Measurements from ENCODE around the gene TMEM269. TPM values are rescaled to one million over a fixed set of nuclear protein-coding genes. Genes with fewer than 3 reads are reported as not detected.
A peak's percentile ranks its signal among the peaks of the same experiment; 100 is the strongest.

Gene TMEM269
- total RNA-seq, 2 donors from 2014 or later = 0.20 to 0.66 TPM

DNA sequence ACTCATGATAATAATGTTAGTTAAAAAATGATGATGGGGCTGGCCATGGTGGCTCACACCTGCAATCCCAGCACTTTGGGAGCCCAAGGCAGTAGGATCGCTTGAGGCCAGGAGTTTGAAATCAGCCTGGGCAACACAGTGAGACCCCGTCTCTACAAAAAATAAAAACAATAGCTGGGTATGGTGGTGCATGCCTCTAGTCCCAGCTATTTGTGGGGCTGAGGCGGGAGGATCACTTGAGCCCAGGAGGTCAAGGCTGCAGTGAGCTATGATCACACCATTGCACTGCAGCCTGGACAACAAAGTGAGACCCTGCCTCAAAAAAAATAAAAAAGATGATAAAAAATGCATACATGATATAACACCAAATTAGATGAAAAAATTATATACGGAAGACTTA, 23.2 kb upstream of the TMEM269 start:
- Mint-ChIP-seq H3K4me3 (no peak overlapping the region), H3K27me3 (ENCODE audit: insufficient read depth) (no peaks in the 10 kb centered on the region), H3K9me3 (no peaks in the 10 kb centered on the region), H3K36me3 (ENCODE audit: low read depth) (peaks cover 27% of the 10 kb centered on the region), H3K27ac (no peak overlapping the region), H3K4me1 (peaks cover 2% of the 10 kb centered on the region)
- no peak overlapping the region for H3K9ac ChIP-seq (ENCODE audit: extremely low read depth, low read length, poor library complexity, severe bottlenecking)
- 86 to 95% methylated on average over 3 of the region's 4 CpGs for WGBS, 2 experiments (ENCODE audit: insufficient coverage in 1 of 2, insufficient read length in 1 of 2)
- TF ChIP-seq, protein P1, sequence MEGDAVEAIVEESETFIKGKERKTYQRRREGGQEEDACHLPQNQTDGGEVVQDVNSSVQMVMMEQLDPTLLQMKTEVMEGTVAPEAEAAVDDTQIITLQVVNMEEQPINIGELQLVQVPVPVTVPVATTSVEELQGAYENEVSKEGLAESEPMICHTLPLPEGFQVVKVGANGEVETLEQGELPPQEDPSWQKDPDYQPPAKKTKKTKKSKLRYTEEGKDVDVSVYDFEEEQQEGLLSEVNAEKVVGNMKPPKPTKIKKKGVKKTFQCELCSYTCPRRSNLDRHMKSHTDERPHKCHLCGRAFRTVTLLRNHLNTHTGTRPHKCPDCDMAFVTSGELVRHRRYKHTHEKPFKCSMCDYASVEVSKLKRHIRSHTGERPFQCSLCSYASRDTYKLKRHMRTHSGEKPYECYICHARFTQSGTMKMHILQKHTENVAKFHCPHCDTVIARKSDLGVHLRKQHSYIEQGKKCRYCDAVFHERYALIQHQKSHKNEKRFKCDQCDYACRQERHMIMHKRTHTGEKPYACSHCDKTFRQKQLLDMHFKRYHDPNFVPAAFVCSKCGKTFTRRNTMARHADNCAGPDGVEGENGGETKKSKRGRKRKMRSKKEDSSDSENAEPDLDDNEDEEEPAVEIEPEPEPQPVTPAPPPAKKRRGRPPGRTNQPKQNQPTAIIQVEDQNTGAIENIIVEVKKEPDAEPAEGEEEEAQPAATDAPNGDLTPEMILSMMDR (conservative IDR thresholded peaks at IDR 0.05) = no peak
- no peak for DNase-seq
- H3K27me3 ChIP-seq (ENCODE audit: control insufficient read depth, insufficient read depth, low read length, poor library complexity, severe bottlenecking) = no peaks in the 10 kb centered on the region
- no peaks in the 10 kb centered on the region for H3K9me3 ChIP-seq (ENCODE audit: control insufficient read depth, low read length)
- no peak overlapping the region for H3K27ac ChIP-seq (ENCODE audit: low read depth, low read length)
- peaks cover 46% of the 10 kb centered on the region for H3K36me3 ChIP-seq (ENCODE audit: control insufficient read depth, insufficient read depth, low read length)
- H3K4me3 ChIP-seq (ENCODE audit: low read length) = no peak overlapping the region
- no peaks in the 10 kb centered on the region for H3K4me1 ChIP-seq (ENCODE audit: control insufficient read depth, insufficient read depth, low read length)

DNA sequence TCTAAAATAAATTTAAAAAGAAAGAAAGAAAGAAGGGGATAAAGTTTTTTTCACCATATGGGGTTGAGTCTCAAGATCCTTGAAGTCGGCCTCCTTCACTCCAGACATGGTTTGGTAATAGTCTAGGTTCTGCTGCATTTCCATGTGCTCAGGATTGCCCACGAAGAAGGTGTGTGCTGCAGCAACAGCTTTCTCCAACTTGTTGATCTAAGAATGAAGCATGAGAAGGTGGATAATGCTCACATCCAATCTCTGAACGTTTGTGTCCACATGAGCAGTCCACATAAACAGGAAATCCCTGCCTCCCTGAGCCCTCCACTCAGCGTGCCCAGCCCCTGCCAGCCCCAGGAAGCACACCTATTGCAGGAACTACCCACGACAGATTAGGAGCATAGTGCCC, 22.5 kb upstream of the TMEM269 start:
- WGBS, 2 experiments (ENCODE audit: insufficient coverage in 1 of 2, insufficient read length in 1 of 2) = 92 to 93% methylated on average over 3 to 5 of the region's 5 CpGs
- no peak for DNase-seq
- no peaks in the 10 kb centered on the region for H3K9me3 Mint-ChIP-seq
- no peak overlapping the region for H3K4me3 Mint-ChIP-seq
- TF ChIP-seq, protein P1 (conservative IDR thresholded peaks at IDR 0.05) = no peak
- H3K4me3 ChIP-seq (ENCODE audit: low read length) = no peak overlapping the region
- H3K36me3 ChIP-seq (ENCODE audit: control insufficient read depth, insufficient read depth, low read length) = peaks cover 40% of the 10 kb centered on the region
- no peak overlapping the region for H3K27ac Mint-ChIP-seq
- H3K36me3 Mint-ChIP-seq (ENCODE audit: low read depth) = peaks cover 23% of the 10 kb centered on the region
- peaks cover 2% of the 10 kb centered on the region for H3K4me1 Mint-ChIP-seq
- H3K27ac ChIP-seq (ENCODE audit: low read depth, low read length) = no peak overlapping the region
- H3K27me3 ChIP-seq (ENCODE audit: control insufficient read depth, insufficient read depth, low read length, poor library complexity, severe bottlenecking) = no peaks in the 10 kb centered on the region
- no peaks in the 10 kb centered on the region for H3K9me3 ChIP-seq (ENCODE audit: control insufficient read depth, low read length)
- H3K4me1 ChIP-seq (ENCODE audit: control insufficient read depth, insufficient read depth, low read length) = no peaks in the 10 kb centered on the region
- no peaks in the 10 kb centered on the region for H3K27me3 Mint-ChIP-seq (ENCODE audit: insufficient read depth)
- no peak overlapping the region for H3K9ac ChIP-seq (ENCODE audit: extremely low read depth, low read length, poor library complexity, severe bottlenecking)

DNA sequence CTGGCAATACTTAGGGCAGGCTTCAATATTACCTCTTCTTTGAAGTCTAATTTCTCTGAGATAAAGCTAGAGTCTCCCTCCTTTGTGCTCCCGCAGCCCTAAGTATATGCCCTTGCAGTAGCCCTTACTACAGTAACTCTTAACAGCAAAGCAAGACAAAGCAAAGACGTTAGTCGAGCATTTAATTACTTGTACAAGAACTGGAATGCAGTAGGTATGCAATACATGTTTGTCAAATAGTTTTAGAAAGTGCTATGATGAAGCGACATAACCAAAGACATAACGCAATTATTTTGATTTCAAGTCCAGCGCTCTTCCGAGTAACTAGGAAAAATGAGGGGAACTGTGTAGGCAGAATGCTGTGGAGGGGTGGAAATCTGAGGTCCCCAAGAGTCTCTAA, 19.5 kb upstream of the TMEM269 start:
- Histone ChIP-seq H3K27ac (ENCODE audit: low read depth, low read length) (peak overlapping the region; percentile 29), H3K4me1 (ENCODE audit: control insufficient read depth, insufficient read depth, low read length) (no peaks in the 10 kb centered on the region), H3K4me3 (ENCODE audit: low read length) (peak overlapping the region; percentile 86), H3K9me3 (ENCODE audit: control insufficient read depth, low read length) (no peaks in the 10 kb centered on the region), H3K9ac (ENCODE audit: extremely low read depth, low read length, poor library complexity, severe bottlenecking) (peak overlapping the region; percentile 80), H3K27me3 (ENCODE audit: control insufficient read depth, insufficient read depth, low read length, poor library complexity, severe bottlenecking) (no peaks in the 10 kb centered on the region), H3K36me3 (ENCODE audit: control insufficient read depth, insufficient read depth, low read length) (peaks cover 14% of the 10 kb centered on the region)
- 31 to 75% methylated on average over 2 to 7 of the region's 7 CpGs for WGBS, 2 experiments (ENCODE audit: insufficient coverage in 1 of 2, insufficient read length in 1 of 2)
- Mint-ChIP-seq H3K4me3 (no peak overlapping the region), H3K9me3 (no peaks in the 10 kb centered on the region), H3K27ac (no peak overlapping the region), H3K4me1 (peaks cover 7% of the 10 kb centered on the region), H3K36me3 (ENCODE audit: low read depth) (peaks cover 18% of the 10 kb centered on the region), H3K27me3 (ENCODE audit: insufficient read depth) (no peaks in the 10 kb centered on the region)
- no peak for DNase-seq
- TF ChIP-seq, protein P1 (conservative IDR thresholded peaks at IDR 0.05) = no peak
